MV-4-11 (cell line): Measurements from ENCODE around the gene CDK17.
A peak's percentile ranks its signal among the peaks of the same experiment; 100 is the strongest.

Experiments
- DNase-seq: peaks from one replicate; lab custom pipeline; 2025; lab: John Stamatoyannopoulos, UW

Gene CDK17

DNA sequence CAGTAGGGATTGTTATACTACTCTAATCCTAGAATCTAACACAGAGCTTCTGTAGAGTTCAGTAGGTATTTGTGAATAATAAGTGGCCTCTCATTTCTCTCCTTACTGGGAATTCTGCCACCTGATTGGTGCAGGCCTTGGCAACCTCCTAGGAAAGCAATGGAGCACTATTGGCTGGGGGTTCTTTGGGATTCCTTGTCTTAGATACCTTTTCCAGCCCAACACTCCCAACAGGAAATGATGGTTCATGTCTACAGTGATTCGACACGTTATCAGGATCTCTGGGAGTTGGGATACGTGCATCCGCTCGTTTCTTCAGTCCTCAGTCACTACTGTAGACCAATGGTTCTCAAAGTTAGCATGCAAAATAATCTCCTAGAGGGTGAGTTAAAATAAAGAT lies 138.7 kb downstream of the CDK17 start:
- DNase-seq = no peak

DNA sequence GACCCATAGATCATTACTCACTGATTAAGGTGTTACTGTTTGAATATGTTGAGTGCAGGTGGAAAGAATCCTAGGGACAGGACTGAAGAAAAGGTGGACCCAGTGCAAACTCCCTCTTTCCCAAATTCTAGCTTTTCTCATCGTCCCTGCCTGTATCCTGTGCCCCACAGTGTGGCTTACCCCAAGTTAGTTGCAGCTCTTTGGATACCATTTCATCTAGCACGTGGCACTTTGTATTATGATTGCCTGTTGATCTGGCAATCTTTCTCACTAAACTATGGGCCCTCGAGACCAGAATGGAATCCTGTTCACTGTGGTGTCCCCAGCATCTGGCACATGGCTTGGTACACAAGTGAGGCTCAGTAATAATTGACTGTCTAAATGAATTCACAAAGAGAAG lies 139.6 kb downstream of the CDK17 start:
- DNase-seq = no peak

DNA sequence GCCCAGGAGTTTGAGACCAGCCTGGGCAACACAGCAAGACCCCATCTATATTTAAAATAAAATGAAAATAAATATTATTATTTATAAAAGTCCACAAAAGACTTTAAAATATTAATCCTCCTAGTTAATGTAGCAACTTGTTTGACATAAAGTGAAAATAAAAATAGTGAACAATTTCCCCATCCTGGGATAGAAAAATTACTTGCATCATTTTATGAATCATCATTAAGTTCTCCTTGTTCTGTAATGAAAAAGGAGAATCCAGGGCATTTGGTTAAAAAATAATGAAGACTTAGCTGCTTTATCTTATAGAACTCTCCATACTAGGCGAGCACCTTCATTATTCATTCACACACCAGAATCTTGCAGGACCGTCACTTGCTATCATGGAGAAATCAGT lies 140.0 kb downstream of the CDK17 start:
- no peak for DNase-seq

DNA sequence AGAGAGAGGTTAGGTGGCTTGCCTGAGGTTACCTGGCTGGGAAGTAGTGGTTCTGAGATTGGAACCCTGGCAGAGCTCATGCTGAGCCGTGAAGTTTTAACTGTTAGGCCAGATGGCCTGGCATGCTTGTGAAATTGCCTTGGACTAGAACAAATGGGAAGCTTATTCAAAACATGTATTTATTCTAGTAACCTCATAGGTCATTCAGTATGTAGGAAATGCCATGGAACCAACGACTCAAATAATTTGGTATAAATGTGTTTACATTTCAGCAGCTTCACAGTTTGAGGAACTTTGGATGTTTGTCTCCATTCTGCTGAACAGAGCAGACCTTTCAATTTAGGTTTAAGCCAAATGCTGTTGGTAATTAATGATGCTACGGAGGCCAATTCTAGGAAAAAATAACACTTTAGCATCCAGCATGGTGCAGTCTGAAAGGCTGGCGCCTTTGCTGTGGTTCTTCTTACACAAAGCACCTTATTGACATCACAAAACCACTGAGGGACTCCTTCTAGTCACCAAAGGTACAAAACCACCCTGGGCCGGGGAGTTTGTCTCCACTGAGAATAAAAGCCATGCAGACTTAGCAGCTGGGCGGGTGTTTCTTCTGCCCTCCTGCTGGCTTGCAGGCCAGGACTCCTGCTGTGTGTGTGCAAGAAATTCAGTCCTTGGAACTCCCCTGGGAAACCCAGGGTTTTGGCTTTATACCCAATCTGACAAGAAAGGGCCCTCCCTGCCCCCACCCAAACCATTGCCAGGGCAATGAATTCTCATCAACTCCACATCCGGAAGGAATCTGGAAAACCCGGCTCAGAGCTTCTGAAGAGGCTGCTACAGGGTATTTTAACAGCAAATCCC lies 141.9 kb downstream of the CDK17 start:
- no peak for DNase-seq

GRCh38 chr12:96257550-96258103 lies 142.6 kb downstream of the CDK17 start:
- DNase-seq = no peak

DNA sequence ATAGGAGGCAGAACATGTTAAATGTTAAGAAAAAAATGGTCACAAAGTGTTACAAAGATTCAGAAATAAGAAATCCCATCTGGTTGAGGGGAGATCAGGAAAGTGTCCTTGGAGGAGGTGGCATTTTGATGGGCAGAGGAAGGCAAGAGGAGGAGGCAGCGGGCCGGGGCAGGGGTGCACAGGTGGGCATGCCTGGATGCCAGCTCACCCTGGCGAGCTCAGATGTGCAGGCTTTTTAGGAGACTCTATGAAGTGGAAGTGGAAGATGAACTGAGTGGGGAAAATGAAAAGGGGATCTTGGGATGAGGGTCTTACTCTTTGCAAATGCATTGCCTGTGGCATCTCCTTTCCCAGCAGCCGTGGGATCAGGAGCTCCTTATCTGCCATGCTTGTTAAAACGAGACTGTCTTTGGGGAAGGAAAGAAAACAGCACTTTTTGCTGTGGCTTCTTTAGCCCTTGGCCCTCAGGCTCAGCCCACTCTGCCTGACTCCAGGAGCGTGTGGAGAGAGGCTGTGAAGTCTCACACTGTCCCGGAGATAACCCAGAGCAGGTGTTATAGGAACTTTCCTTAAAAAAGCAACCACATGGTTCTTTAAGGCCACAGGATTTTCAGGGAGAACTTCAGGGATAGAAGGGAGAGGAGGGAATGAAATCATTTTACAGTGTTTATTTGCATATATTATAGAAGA lies 143.4 kb downstream of the CDK17 start:
- no peak for DNase-seq

- DNase-seq = peak; percentile 66
Measured at GRCh38 chr12:96255077-96255476, 145.2 kb downstream of the CDK17 start.

GRCh38 chr12:96250119-96250685 lies 150.0 kb downstream of the CDK17 start:
- DNase-seq = no peak

DNA sequence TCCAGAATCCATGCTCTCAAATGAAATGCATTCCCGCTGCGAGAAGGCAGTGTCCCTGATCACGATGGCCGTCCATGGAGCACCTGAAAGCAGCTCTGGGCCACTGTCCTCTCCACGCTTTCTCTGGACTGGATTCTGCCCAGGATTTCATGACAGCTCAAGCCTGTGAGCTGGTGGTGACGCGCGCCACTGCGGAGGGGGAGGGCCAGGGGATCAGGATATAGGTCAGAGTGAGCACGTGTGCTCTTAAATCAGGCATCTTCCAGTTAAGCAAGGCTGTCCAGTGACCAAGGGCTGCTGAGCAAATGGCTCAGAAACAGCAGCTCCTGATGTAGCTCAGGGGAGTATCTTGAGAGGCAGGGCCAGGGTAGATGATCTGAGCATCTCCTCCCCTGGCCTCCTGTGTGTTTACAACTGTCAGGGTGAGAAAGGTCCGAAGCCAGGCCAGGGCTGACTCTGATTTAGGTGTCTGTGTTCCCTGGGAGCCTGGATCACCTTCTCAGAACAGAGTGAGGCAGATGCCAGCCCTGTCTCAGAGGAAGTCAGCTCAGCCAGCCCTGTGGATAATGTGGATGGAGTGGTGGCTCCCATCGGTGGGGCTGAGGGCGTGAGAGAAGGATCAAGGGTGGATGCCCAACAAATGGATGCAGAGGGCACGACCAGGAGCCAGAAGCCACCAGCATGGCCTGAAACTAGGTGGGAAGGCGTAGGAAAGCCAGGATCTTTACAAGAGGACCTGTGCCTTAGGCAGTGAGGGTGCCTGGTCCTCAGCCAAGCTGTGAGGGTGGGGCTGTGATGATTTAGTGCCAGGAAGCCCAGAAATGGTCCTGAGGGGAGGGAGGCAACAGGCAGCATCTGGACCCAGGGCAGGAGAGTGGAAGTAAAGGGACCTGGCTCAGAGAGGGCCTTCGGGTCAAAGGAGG lies 150.8 kb downstream of the CDK17 start:
- no peak for DNase-seq

DNA sequence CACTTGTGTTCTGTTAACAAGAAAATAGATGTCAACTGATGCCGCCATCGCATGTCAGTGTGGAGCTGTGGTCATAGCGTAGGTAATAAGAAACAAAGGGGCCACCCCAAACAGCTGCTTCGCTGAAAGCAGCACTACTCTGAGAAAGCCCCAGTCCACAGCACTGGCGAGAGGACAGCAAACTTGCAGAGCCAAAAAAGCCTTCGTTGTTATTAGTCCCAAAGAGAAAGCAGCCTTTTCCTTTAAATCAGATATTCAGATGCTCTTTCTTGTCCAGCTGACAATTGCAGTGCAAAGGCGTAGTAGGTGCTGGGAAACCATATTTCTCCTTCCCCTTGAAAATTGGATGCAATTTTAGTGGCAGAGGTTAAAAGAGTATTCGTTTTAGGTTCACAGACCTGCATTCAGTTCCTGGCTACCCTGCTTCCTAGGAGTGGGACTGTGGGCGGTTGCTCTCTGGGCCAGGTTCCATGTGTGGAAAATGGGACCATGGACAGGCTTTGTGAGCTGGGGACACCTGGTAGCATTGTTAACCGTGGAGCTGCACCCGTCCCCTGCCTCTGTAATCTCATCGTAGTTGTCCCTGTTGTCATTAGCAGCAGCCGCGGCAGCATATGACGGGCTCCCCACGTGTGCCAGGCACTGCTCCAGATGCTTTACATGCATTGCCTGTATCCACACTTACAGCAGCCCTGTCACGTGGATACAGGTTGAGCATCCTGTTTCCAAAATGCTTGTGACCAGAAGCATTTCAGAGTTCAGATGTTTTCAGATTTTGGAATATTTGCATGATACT lies 151.9 kb downstream of the CDK17 start:
- no peak for DNase-seq

DNA sequence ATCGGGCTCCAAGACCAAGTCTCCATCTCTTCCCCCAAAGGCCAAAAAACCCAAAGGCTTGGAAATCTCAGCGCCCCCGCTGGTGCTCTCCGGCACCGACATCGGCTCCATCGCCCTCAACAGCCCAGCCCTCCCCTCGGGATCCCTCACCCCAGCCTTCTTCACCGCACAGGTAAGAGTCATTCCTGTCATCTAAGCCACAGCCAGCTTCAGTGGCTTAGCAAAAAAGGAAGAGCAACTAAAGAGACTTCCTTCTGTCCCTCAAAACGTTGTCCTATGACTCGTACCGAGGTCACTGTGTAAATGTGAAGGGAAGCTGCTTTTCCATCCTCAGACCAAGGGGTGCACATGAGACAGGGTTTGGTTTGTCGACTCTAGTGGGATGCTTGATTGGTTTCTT lies 152.7 kb downstream of the CDK17 start:
- DNase-seq = peak; percentile 46

- DNase-seq = no peak
Measured at GRCh38 chr12:96246926-96247505, 153.2 kb downstream of the CDK17 start.

DNA sequence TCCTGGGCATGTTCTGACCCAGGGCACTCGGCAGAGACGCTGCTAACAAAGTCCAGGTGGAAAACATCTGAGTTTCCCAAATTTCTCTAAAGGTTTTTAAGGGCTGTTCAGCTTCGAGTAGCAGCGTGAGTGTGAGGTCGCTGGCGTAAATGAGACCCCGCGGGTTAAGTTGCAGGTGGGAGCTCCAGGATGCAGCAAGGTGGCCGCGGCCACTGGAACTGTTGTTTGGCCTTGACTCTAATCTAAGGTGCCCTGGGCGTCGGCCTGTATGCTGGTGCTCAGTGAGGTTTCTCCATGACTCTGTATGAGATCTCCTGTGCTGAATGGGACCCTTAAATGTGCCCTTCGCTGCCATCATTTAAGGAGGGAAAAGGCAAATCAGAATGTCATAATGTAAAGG lies 155.4 kb downstream of the CDK17 start:
- no peak for DNase-seq

DNA sequence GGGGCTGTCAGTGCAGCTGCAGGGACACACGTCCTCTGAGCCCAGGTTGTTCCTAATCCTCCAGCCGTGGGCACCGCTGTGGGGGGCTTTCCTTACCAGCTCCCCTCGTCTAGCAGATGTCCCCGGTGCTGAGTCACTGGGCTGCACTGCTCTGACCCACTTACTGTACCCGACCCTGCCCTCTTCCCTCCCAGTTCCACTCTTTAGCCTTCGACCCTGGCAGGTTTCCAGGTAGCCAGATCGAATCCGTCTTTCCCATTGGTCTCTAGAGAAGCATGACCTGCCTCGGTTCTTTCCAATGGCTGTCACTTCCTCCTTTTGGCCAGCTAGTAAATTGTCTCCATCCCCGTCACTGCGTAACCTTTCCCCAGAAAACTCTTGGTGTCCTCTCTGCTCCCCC lies 157.6 kb downstream of the CDK17 start:
- DNase-seq = no peak

DNA sequence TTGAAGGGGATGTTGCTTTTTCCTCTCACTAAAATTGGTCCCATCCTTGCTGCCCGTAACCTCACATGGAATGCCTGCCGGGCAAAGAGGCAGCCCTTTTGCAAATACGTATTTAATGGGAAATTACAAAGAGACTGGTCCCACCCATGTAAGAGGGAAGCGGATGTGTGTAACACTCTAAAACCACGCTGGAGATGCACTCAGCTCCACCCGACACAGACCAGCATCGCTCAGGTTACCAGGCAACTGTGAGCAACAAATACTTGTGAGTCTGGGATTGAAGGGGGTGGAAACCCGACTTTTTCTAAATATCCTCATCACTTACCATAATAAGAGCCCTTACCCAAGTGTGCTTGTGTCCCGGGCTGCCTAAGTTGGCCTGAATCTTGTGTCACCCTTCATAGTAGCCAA lies 158.4 kb downstream of the CDK17 start:
- peak; percentile 52 for DNase-seq

DNA sequence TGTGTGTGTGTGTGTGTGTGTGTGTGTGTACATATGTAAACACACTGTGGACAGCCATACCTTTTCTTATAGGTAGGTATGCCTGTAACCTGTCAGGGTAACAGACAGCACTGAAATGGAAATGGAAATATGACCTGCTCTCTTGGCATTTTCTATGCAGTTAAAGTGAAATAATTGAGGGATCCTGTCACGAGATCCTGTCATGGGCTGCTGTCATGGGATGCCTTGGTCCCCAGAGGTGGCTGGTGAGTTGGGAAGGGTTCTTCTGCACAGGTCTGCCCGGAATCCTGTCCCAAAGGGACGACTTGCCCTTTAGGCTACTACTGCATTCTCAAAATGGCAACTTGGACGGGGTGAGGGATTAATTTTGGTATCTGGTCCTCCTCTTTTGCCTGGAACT lies 158.8 kb downstream of the CDK17 start:
- no peak for DNase-seq

- DNase-seq = no peak
Measured at GRCh38 chr12:96240656-96241055, 159.6 kb downstream of the CDK17 start.

DNA sequence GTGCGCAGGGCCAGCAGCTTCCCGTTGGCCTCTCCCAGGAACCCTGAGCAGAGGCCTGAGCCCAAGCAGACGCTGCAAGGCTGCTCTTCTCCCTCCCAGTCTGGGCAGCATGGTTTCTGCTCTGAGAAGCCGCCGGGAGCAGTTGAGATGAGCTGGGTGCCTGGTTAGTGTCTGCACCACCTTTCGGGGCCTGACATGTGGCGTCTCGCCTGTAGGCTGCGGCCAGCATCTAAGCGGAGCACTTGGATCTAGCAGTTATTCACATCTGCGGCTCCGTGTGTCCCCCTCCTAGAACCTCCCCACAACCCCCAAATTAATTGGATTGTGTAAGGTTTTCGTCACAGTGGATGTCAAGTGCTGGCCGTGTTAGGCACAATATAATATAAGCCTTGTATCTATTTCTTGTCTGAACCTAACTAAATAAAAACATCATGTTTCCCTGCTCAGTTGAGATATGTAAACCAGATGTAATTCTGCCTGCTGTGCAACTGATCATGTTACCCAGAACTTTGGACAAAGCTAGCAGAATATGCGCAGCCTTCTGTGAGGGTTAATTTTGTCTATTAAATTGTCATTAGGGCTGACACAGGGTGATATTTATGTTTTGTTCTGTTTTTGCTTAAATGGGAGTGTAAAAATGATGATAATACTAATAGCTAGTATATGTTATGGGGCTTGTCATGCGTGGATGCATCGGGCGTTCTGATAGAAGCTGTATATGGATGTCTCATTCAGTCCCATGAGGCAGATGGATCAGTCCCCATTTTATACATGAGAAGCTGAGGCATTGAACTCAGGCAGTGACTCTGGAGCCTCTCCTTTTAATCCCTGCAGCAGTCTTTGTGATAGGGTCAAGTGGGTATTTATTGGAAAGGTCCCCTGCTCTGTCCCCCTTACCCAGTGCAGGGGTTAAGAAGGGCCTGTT lies 160.3 kb downstream of the CDK17 start:
- DNase-seq = no peak

DNA sequence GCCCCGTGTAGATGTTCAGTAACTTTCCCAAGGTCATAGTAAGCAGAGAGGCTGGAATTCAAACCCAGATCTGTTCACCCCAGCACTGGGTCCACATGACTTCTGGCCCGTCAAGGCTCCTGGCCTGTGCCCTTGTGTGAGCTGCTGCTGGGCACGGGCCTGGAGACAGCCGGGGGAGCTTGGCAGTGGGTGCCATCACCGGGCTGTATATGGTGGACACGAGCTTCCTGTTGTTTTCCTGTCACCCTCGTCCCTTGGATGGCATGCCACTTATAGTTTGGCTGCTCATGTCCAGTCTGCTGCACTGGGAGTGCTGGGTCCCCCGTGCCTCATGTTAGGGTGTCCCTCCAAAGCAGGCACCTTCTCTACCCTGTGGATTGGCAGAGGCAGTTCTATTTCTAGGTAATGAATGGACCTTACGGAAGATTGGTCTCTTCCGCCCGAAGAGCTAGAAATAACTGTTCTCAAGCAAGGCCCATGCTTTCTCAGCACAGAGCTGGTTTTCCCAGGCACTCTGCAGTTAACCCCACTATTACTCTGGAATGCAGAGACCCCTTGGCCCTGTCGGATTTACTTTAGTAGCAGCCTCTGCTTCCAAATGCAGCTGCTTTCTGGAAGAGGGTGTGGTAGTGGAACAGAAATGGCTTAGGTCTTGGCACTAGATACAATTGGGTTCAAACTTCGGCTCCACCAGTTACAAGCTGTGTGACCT lies 161.7 kb downstream of the CDK17 start:
- no peak for DNase-seq
